Gastroesophageal sphincter (tissue), 4 donors: ENCODE data around the gene KXD1. TPM values are rescaled to one million over a fixed set of nuclear protein-coding genes. Genes with fewer than 3 reads are reported as not detected.

Source experiments
- ATAC-seq: fragments of 150-250 bp; one replicate; pipeline ENCODE4 v1.9.1; 2016; ENCODE audit warnings: mild to moderate bottlenecking, moderate library complexity
- H3K27ac ChIP-seq, 4 donors: fragments of 200-600 bp; sonication (generic) in 3 of 4; 1 replicate in 3 of 4; 2 replicates in 1 of 4; pipeline ENCODE4 v1.5.1; 2016 to 2019
- H3K27me3 ChIP-seq: fragments of 200-600 bp; sonication (generic); one replicate; pipeline ENCODE4 v1.5.1; 2019
- H3K36me3 ChIP-seq, 2 donors: fragments of 200-600 bp; sonication (generic); one replicate each; pipeline ENCODE4 v1.5.1; 2019; ENCODE audit warnings: control low read depth in 1 of 2
- H3K4me1 ChIP-seq, 3 donors: fragments of 200-600 bp; sonication (generic); 1 replicate in 2 of 3; 2 replicates in 1 of 3; pipeline ENCODE4 v1.5.1; 2016 to 2019; ENCODE audit warnings: control low read depth in 2 of 3
- H3K4me3 ChIP-seq, 2 donors: fragments of 200-600 bp; sonication (generic); one replicate each; pipeline ENCODE4 v1.5.1; 2019; ENCODE audit warnings: mild to moderate bottlenecking in 1 of 2, moderate library complexity in 1 of 2
- H3K9me3 ChIP-seq, 3 donors: fragments of 200-600 bp; sonication (generic); one replicate each; pipeline ENCODE4 v1.5.1; 2017 to 2019; ENCODE audit warnings: control low read depth in 2 of 3
- CTCF ChIP-seq, 4 experiments: fragments of 200-600 bp in 2 of 4; fragments of 450-650 bp in 2 of 4; sonication (generic) in 1 of 4; IDR thresholded peaks; one replicate each; pipeline ENCODE4 v1.5.1; 2017 to 2019; ENCODE audit warnings: antibody characterized with exemption in 4 of 4, mild to moderate bottlenecking in 2 of 4, moderate library complexity in 2 of 4
- EP300 ChIP-seq: sonication (generic); formaldehyde crosslinking; IDR thresholded peaks from one replicate; pipeline ENCODE4 v1.6.1; 2017; ENCODE audit warnings: antibody characterized with exemption, mild to moderate bottlenecking
- POLR2A ChIP-seq, 2 donors: fragments of 450-650 bp; IDR thresholded peaks; one replicate each; pipeline ENCODE4 v1.6.1; 2017; ENCODE audit warnings: antibody characterized with exemption in 2 of 2, mild to moderate bottlenecking in 2 of 2, moderate library complexity in 1 of 2
- POLR2AphosphoS5 ChIP-seq: sonication (generic); formaldehyde crosslinking; IDR thresholded peaks from one replicate; pipeline ENCODE4 v1.6.1; 2017; ENCODE audit warnings: antibody characterized with exemption
- WGBS, 2 donors: methylation state at CpG; one replicate each; pipeline ENCODE4 v1.1.5; 2018; ENCODE audit warnings: low coverage in 1 of 2; 5-methylcytosine and 5-hydroxymethylcytosine counted together
- total RNA-seq, 4 donors: library from RNA; depleted of rRNA; stranded (reverse); fragments of >200 nt; gene quantifications; one replicate each; pipeline ENCODE4 v1.1.0, GENCODE V29; 2016

The KXD1 gene
- total RNA-seq, 4 donors from 2014 or later, result 130 to 137 (median 135) TPM

- Histone ChIP-seq H3K27me3 (no peaks in the 10 kb centered on the region), H3K4me1 (peaks cover 0 to 91% (median 55%) of the 10 kb centered on the region in 3 donors), H3K4me3 (no peak overlapping the region), H3K27ac (peak overlapping the region in 3 of 4 donors; percentile 25 to 76 (median 57)), H3K36me3 (no peaks in the 10 kb centered on the region), H3K9me3 (no peaks in the 10 kb centered on the region)
- 62 to 76% methylated on average over 3 to 5 of the region's 17 CpGs for WGBS, 2 donors
- TF ChIP-seq EP300, result no peak
- TF ChIP-seq CTCF (IDR thresholded peaks at IDR 0.05), result no peak
- no peak for TF ChIP-seq POLR2AphosphoS5
- no peak for TF ChIP-seq POLR2A (IDR thresholded peaks at IDR 0.05)
- ATAC-seq, result peak; percentile 55
Observed at GRCh38 chr19:18514800-18515682, 42.6 kb upstream of the KXD1 start.

- H3K27me3 ChIP-seq, result no peaks in the 10 kb centered on the region
- peaks cover 0 to 94% (median 52%) of the 10 kb centered on the region in 3 donors for H3K4me1 ChIP-seq
- ATAC-seq, result no peak
- H3K36me3 ChIP-seq, result no peaks in the 10 kb centered on the region
- TF ChIP-seq EP300 (no peak), POLR2AphosphoS5 (no peak), CTCF (IDR thresholded peaks at IDR 0.05) (no peak), POLR2A (IDR thresholded peaks at IDR 0.05) (no peak)
- no peaks in the 10 kb centered on the region for H3K9me3 ChIP-seq
- 63 to 100% methylated on average over 1 to 2 of the region's 5 CpGs for WGBS, 2 donors
- no peak overlapping the region for H3K4me3 ChIP-seq
- H3K27ac ChIP-seq, result peak overlapping the region in 2 of 4 donors; percentile 57 to 76
Observed at GRCh38 chr19:18515959-18516358, 41.7 kb upstream of the KXD1 start.

GRCh38 chr19:18517606-18518005, 40.1 kb upstream of the KXD1 start:
- H3K36me3 ChIP-seq, result no peaks in the 10 kb centered on the region
- no peaks in the 10 kb centered on the region for H3K27me3 ChIP-seq
- no peak for ATAC-seq
- 80 to 93% methylated on average over 1 to 3 of the region's 4 CpGs for WGBS, 2 donors
- TF ChIP-seq EP300, result no peak
- TF ChIP-seq POLR2AphosphoS5, result no peak
- no peak for TF ChIP-seq POLR2A (IDR thresholded peaks at IDR 0.05)
- TF ChIP-seq CTCF (IDR thresholded peaks at IDR 0.05), result no peak
- no peaks in the 10 kb centered on the region for H3K9me3 ChIP-seq
- no peak overlapping the region for H3K4me3 ChIP-seq
- H3K4me1 ChIP-seq, result peaks cover 0 to 84% (median 51%) of the 10 kb centered on the region in 3 donors
- H3K27ac ChIP-seq, result no peak overlapping the region

GRCh38 chr19:18518639-18519038, 39.0 kb upstream of the KXD1 start:
- no peak for ATAC-seq

More at GRCh38 chr19:18518639-18519038, 39.0 kb upstream of the KXD1 start:
- Histone ChIP-seq H3K27me3 (no peaks in the 10 kb centered on the region), H3K9me3 (no peaks in the 10 kb centered on the region), H3K4me1 (peaks cover 0 to 75% (median 41%) of the 10 kb centered on the region in 3 donors), H3K36me3 (no peaks in the 10 kb centered on the region), H3K27ac (peak overlapping the region in 3 of 4 donors; percentile 37 to 99 (median 96)), H3K4me3 (no peak overlapping the region)
- WGBS, 2 donors, result 96 to 100% methylated on average over 4 to 9 of the region's 9 CpGs
- no peak for TF ChIP-seq EP300
- TF ChIP-seq POLR2AphosphoS5, result no peak
- TF ChIP-seq CTCF (IDR thresholded peaks at IDR 0.05), result no peak
- no peak for TF ChIP-seq POLR2A (IDR thresholded peaks at IDR 0.05)
